ENCODE data around the gene TNS1. TPM values are rescaled to one million over a fixed set of nuclear protein-coding genes. Genes with fewer than 3 reads are reported as not detected.

TNS1 gene
- total RNA-seq, 2 donors from 2014 or later, result 1,836 to 2,296 TPM

GRCh38 chr2:217954971-217955740 is 47.6 kb downstream of the TNS1 start:
- H3K27ac ChIP-seq, result peak overlapping the region; percentile 88 to 93
- H3K9me3 ChIP-seq, result no peaks in the 10 kb centered on the region
- H3K4me3 ChIP-seq, result no peak overlapping the region
- DNase-seq (ENCODE audit: low spot score) (no peak), ATAC-seq (ENCODE audit: insufficient number of reproducible peaks, low FRiP score, low read depth) (no peak)
- TF ChIP-seq CTCF (IDR thresholded peaks at IDR 0.05), result no peak
- H3K4me1 ChIP-seq (ENCODE audit: control insufficient read depth in 1 of 2, low read depth in 2 of 2), result peaks cover 63 to 99% of the 10 kb centered on the region in 2 donors
- H3K36me3 ChIP-seq, result no peaks in the 10 kb centered on the region
- no peaks in the 10 kb centered on the region for H3K27me3 ChIP-seq (replicated peaks; ENCODE audit: insufficient read depth)

- TF ChIP-seq CTCF (IDR thresholded peaks at IDR 0.05), result no peak
Observed at GRCh38 chr2:217954469-217954868, 48.3 kb downstream of the TNS1 start.

GRCh38 chr2:217954051-217954450 is 48.7 kb downstream of the TNS1 start:
- Histone ChIP-seq H3K27me3 (replicated peaks; ENCODE audit: insufficient read depth) (no peaks in the 10 kb centered on the region), H3K36me3 (no peaks in the 10 kb centered on the region), H3K9me3 (no peaks in the 10 kb centered on the region), H3K4me3 (peak overlapping the region; percentile 51), H3K27ac (peak overlapping the region; percentile 88 to 93), H3K4me1 (ENCODE audit: control insufficient read depth in 1 of 2, low read depth in 2 of 2) (peaks cover 60 to 100% of the 10 kb centered on the region in 2 donors)
- no peak for ATAC-seq (ENCODE audit: insufficient number of reproducible peaks, low FRiP score, low read depth)
- TF ChIP-seq CTCF (IDR thresholded peaks at IDR 0.05), result no peak
- DNase-seq (ENCODE audit: low spot score), result no peak

More at GRCh38 chr2:217954469-217954868, 48.3 kb downstream of the TNS1 start:
- DNase-seq (ENCODE audit: low spot score) (no peak), ATAC-seq (ENCODE audit: insufficient number of reproducible peaks, low FRiP score, low read depth) (no peak)
- Histone ChIP-seq H3K27ac (peak overlapping the region; percentile 88 to 93), H3K27me3 (replicated peaks; ENCODE audit: insufficient read depth) (no peaks in the 10 kb centered on the region), H3K9me3 (no peaks in the 10 kb centered on the region), H3K4me3 (no peak overlapping the region), H3K36me3 (no peaks in the 10 kb centered on the region), H3K4me1 (ENCODE audit: control insufficient read depth in 1 of 2, low read depth in 2 of 2) (peaks cover 61 to 100% of the 10 kb centered on the region in 2 donors)

- Histone ChIP-seq H3K36me3 (no peaks in the 10 kb centered on the region), H3K4me3 (peak overlapping the region; percentile 51), H3K27me3 (replicated peaks; ENCODE audit: insufficient read depth) (no peaks in the 10 kb centered on the region), H3K4me1 (ENCODE audit: control insufficient read depth in 1 of 2, low read depth in 2 of 2) (peaks cover 62 to 100% of the 10 kb centered on the region in 2 donors), H3K27ac (peak overlapping the region; percentile 88 to 93), H3K9me3 (no peaks in the 10 kb centered on the region)
- TF ChIP-seq CTCF (IDR thresholded peaks at IDR 0.05), result peak; percentile 22
- DNase-seq (ENCODE audit: low spot score) (no peak), ATAC-seq (ENCODE audit: insufficient number of reproducible peaks, low FRiP score, low read depth) (peak; percentile 15)
Observed at GRCh38 chr2:217953531-217953932, 49.3 kb downstream of the TNS1 start.

DNA sequence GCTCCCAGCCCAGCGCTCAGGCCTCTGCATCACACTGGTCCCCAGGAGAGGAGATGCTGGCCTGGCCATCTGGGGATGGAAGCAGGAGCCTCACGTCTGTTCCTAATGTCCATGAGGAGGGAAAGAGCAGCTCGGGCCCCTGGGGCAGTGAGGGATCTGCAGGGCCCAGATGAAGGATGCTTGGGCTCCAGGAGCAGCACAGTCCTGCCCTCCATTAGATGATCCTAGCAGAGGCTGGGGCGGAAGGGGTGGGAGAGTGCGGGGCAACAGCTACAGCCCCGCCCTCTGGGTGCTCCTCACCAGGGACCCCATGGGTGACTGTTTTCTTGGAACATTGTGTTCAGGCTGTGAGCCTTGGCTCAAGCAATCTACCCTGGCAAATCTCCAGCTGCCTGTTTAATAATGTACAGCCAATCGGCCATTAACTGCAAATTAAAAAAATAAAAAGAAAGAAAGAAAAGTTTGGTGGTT is 49.7 kb downstream of the TNS1 start:
- H3K27ac ChIP-seq, result peak overlapping the region; percentile 88 to 93
- ATAC-seq (ENCODE audit: insufficient number of reproducible peaks, low FRiP score, low read depth) (peak; percentile 16), DNase-seq (ENCODE audit: low spot score) (no peak)
- no peaks in the 10 kb centered on the region for H3K27me3 ChIP-seq (replicated peaks; ENCODE audit: insufficient read depth)
- H3K4me3 ChIP-seq, result peak overlapping the region; percentile 51
- no peaks in the 10 kb centered on the region for H3K36me3 ChIP-seq
- peaks cover 64 to 100% of the 10 kb centered on the region in 2 donors for H3K4me1 ChIP-seq (ENCODE audit: control insufficient read depth in 1 of 2, low read depth in 2 of 2)
- H3K9me3 ChIP-seq, result no peaks in the 10 kb centered on the region
- TF ChIP-seq CTCF (IDR thresholded peaks at IDR 0.05), result no peak
